GM10248 (cell line): ENCODE data around the gene NLRP9.

Source experiments
- CTCF ChIA-PET: fragments of 300-600 bp; sonication (Branson Sonifier 250); formaldehyde crosslinking; extraction: SDS; loops from one replicate; lab custom pipeline; 2021; ENCODE audit warnings: antibody characterized with exemption; lab: Yijun Ruan, JAX
- POLR2A ChIA-PET: fragments of 350-650 bp; sonication (Branson Sonifier 250); formaldehyde crosslinking; extraction: SDS; loops from one replicate; lab custom pipeline; 2020; ENCODE audit warnings: antibody characterized with exemption; lab: Yijun Ruan, JAX
- DNase-seq: peaks from one replicate; pipeline ENCODE4 v3.0.0; 2012; ENCODE audit errors: extremely low spot score
- CTCF ChIP-seq: IDR thresholded peaks from 2 replicates; pipeline ENCODE4 v1.5.1; 2012; ENCODE audit warnings: mild to moderate bottlenecking, low read depth; ENCODE audit errors: extremely low read depth, missing control alignments, control extremely low read depth

Gene NLRP9

GRCh38 chr19:55673889-55674288 lies 64.3 kb downstream of the NLRP9 start:
- ChIA-PET CTCF (interaction anchor here (1.1 kb wide), 1 partner anchor 17 kb away, joined by 4 read pairs; no protein-coding TSS in a partner anchor), POLR2A (interaction anchor here (0.9 kb wide), 1 partner anchor 17 kb away, joined by 4 read pairs; no protein-coding TSS in a partner anchor)
- no peak for TF ChIP-seq CTCF
- DNase-seq: no peak

DNA sequence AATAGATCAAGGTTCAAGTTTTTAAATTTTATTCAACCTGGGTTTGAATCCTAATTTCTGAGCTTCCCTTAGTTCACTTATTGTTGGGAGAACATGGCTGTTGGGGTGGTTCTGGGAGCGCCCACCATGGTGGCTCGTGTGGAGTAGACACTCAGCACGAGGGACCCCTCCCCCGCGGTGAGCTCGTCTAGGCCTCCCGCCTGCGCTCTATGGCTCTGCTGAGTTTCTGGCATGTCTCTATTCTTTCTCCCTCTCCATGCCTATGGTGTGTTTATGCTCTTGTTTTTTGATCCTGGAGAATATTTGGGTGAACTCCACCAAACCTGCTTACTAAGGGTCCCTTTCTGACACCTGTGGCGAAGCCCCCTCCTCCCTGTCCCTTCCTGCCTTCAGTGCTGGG lies 64.7 kb downstream of the NLRP9 start:
- no peak for TF ChIP-seq CTCF
- POLR2A ChIA-PET: interaction anchor here (0.9 kb wide), 1 partner anchor 17 kb away, joined by 4 read pairs; no protein-coding TSS in a partner anchor
- no peak for DNase-seq
- CTCF ChIA-PET: interaction anchor here (0.6 to 1.1 kb wide), 2 partner anchors 17 to 26 kb away, joined by 3 to 4 read pairs; no protein-coding TSS in a partner anchor

- POLR2A ChIA-PET: interaction anchor here (0.7 kb wide), 1 partner anchor 29 kb away, joined by 4 read pairs; no protein-coding TSS in a partner anchor
- CTCF ChIA-PET: interaction anchor here (1.2 to 2.0 kb wide), 4 partner anchors 13 to 39 kb away, joined by 3 to 16 read pairs (median 10); partner anchors contain the start of gene U2AF2
- DNase-seq: no peak
- no peak for TF ChIP-seq CTCF
Observed at GRCh38 chr19:55672418-55672817, 65.8 kb downstream of the NLRP9 start.

- no peak for DNase-seq
- no peak for TF ChIP-seq CTCF
- POLR2A ChIA-PET: interaction anchor here (0.9 kb wide), 1 partner anchor 14 kb away, joined by 3 read pairs; no protein-coding TSS in a partner anchor
- CTCF ChIA-PET: interaction anchor here (0.7 to 2.0 kb wide), 6 partner anchors 11 to 167 kb away, joined by 3 to 16 read pairs (median 10); partner anchors contain the start of genes U2AF2 and ZNF865
Observed at GRCh38 chr19:55671054-55671378, 67.2 kb downstream of the NLRP9 start.

- ChIA-PET POLR2A (no interaction called here), CTCF (interaction anchor here (1.4 to 2.0 kb wide), 4 partner anchors 11 to 37 kb away, joined by 7 to 16 read pairs (median 14); partner anchors contain the start of gene U2AF2)
- no peak for DNase-seq
- TF ChIP-seq CTCF: no peak
Observed at GRCh38 chr19:55670280-55671053, 67.7 kb downstream of the NLRP9 start.

DNA sequence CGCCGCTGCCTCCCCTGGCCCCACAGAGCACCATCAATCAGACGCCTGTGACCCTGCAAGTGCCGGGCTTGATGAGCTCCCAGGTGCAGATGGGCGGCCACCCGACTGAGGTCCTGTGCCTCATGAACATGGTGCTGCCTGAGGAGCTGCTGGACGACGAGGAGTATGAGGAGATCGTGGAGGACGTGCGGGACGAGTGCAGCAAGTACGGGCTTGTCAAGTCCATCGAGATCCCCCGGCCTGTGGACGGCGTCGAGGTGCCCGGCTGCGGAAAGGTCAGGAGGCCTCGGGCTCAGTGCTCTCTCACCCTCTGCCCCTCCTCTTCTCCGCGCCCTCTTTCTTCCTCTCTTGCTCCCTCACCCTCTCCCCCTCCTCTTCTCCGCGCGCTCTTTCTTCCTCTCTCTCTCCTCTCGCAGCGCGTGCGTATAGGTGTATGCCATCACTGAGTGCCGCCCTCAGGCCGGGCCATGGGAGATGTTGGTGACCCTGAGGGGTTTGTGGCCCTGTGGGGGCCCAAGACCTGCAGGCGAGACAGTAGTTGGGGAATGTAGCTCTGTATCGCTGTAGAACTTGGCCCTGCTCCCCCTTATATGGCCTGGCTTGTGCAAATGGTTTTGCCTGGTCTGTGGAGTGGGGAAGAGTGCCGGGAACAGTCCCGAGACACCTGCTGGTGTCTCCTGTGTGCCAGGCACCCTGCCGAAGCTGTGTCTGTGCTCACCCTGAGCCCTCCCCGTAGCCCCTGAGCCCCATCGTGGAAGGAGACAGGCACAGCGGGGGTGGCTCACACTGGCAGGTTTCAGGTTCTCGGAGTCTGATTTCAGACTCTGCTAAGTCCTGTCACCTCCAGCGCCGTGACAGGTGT lies 68.6 kb downstream of the NLRP9 start:
- DNase-seq: no peak
- ChIA-PET POLR2A (interaction anchor here (0.7 kb wide), 1 partner anchor 13 kb away, joined by 3 read pairs; no protein-coding TSS in a partner anchor), CTCF (interaction anchor here (1.7 kb wide), 1 partner anchor 37 kb away, joined by 7 read pairs; no protein-coding TSS in a partner anchor)
- no peak for TF ChIP-seq CTCF
